GM12878 (cell line): Measurements from ENCODE around the gene SESN1. TPM values are rescaled to one million over a fixed set of nuclear protein-coding genes. Genes with fewer than 3 reads are reported as not detected.

ENCODE experiments used
- ATAC-seq: fragments of 200-7000 bp; cut with Tn5 transposase; 3 replicates; pipeline ENCODE4 v1.9.1; 2020; ENCODE audit warnings: mild to moderate bottlenecking, moderate library complexity
- BruUV-seq: library from RNA; stranded (reverse); fragments of 400-500 nt; replicated peaks from 2 replicates; lab custom pipeline; 2021; lab: Mats Ljungman, UMichigan
- CTCF ChIA-PET: fragments of 300-600 bp; sonication (Branson Sonifier 250); formaldehyde crosslinking; extraction: SDS; loops from one replicate; lab custom pipeline; 2021; ENCODE audit warnings: inconsistent platforms; lab: Yijun Ruan, JAX
- POLR2A ChIA-PET: fragments of 350-600 bp; formaldehyde crosslinking; extraction: SDS; loops from one replicate; lab custom pipeline; 2021; ENCODE audit warnings: inconsistent platforms; lab: Charles Lee
- RAD21 ChIA-PET: fragments of 300-600 bp; sonication (Branson Sonifier 250); formaldehyde crosslinking; loops from one replicate; lab custom pipeline; 2023; ENCODE audit warnings: antibody characterized with exemption; ENCODE audit not compliant: unreplicated experiment; lab: Charles Lee
- SMC1A ChIA-PET: fragments of 300-600 bp; sonication (Branson Sonifier 250); formaldehyde crosslinking; loops from one replicate; lab custom pipeline; 2023; ENCODE audit not compliant: unreplicated experiment, uncharacterized antibody; lab: Charles Lee
- DNase-seq: peaks from one replicate; pipeline ENCODE4 v3.0.0-alpha.2; 2011; ENCODE audit warnings: low read depth, low spot score
- FAIRE-seq: peaks from 3 replicates; lab custom pipeline; 2011; peaks lifted over from hg19 to GRCh38; lab: Jason Lieb, UNC
- H2AFZ ChIP-seq: 2 replicates; pipeline ENCODE4 v1.6.0; 2011; ENCODE audit warnings: low read depth, low read length, control low read depth; ENCODE audit not compliant: control insufficient read depth
- H3K27ac ChIP-seq: 2 replicates; pipeline ENCODE4 v1.5.1; 2011; ENCODE audit warnings: control low read depth; ENCODE audit not compliant: control insufficient read depth, insufficient read depth
- H3K27me3 ChIP-seq, 2 experiments: replicated peaks in 1 of 2; 2 replicates each; pipeline versions ENCODE4 v1.6.0 to v1.6.1; 2011; ENCODE audit warnings: low read length in 1 of 2; ENCODE audit not compliant: control insufficient read depth in 2 of 2, insufficient read depth in 2 of 2
- H3K36me3 ChIP-seq, 2 experiments: 2 replicates each; pipeline ENCODE4 v1.5.1; 2011; ENCODE audit warnings: low read length in 1 of 2; ENCODE audit not compliant: control insufficient read depth in 2 of 2, insufficient read depth in 2 of 2
- H3K4me1 ChIP-seq: 2 replicates; pipeline ENCODE4 v1.6.1; 2011; ENCODE audit warnings: mild to moderate bottlenecking, low read length, moderate library complexity, mixed read lengths; ENCODE audit not compliant: control insufficient read depth, insufficient read depth
- H3K4me2 ChIP-seq: 2 replicates; pipeline ENCODE4 v1.6.0; 2011; ENCODE audit warnings: control low read depth; ENCODE audit not compliant: control insufficient read depth, insufficient read depth
- H3K4me3 ChIP-seq: fragments of 200-600 bp; sonication (generic); 2 replicates; pipeline ENCODE4 v1.5.1; 2016
- H3K79me2 ChIP-seq: 2 replicates; pipeline ENCODE4 v1.6.0; 2011; ENCODE audit warnings: low read length; ENCODE audit not compliant: control insufficient read depth, insufficient read depth
- H3K9ac ChIP-seq: 2 replicates; pipeline ENCODE4 v1.8.0; 2011; ENCODE audit warnings: low read length, control low read depth, mixed read lengths; ENCODE audit not compliant: control insufficient read depth, insufficient read depth
- H3K9me3 ChIP-seq: replicated peaks from 3 replicates; pipeline ENCODE4 v1.5.1; 2011; ENCODE audit warnings: mild to moderate bottlenecking, low read length; ENCODE audit not compliant: control insufficient read depth, insufficient read depth
- H4K20me1 ChIP-seq: 2 replicates; pipeline ENCODE4 v1.6.0; 2011; ENCODE audit not compliant: control insufficient read depth, insufficient read depth
- BCL11A ChIP-seq: IDR thresholded peaks from 2 replicates; pipeline ENCODE4 v1.6.1; 2011; ENCODE audit warnings: low read depth, low read length
- JUND ChIP-seq: IDR thresholded peaks from 2 replicates; pipeline ENCODE4 v1.6.1; 2012; ENCODE audit warnings: low read depth, mild to moderate bottlenecking, low read length, improper control_type of control experiment, moderate library complexity
- NFYB ChIP-seq: IDR thresholded peaks from 2 replicates; pipeline ENCODE4 v1.6.1; 2011; ENCODE audit warnings: low read depth, mild to moderate bottlenecking, low read length, improper control_type of control experiment, moderate library complexity; ENCODE audit not compliant: insufficient read depth
- POLR2AphosphoS5 ChIP-seq: IDR thresholded peaks from 2 replicates; pipeline ENCODE4 v1.6.1; 2011; ENCODE audit warnings: mild to moderate bottlenecking, low read length, inconsistent platforms
- RAD21 ChIP-seq: IDR thresholded peaks from 2 replicates; pipeline ENCODE4 v1.6.1; 2011; ENCODE audit warnings: mild to moderate bottlenecking, low read depth, low read length, moderate library complexity; ENCODE audit not compliant: insufficient read depth
- RUNX3 ChIP-seq: IDR thresholded peaks from 2 replicates; pipeline ENCODE4 v1.6.1; 2012; ENCODE audit warnings: low read length, inconsistent platforms
- TAF1 ChIP-seq: IDR thresholded peaks from 2 replicates; pipeline ENCODE4 v1.6.1; 2011; ENCODE audit warnings: mild to moderate bottlenecking, low read depth, low read length, borderline replicate concordance
- TBL1XR1 ChIP-seq: IDR thresholded peaks from 2 replicates; pipeline ENCODE4 v1.6.1; 2012; ENCODE audit warnings: low read depth, low read length, improper control_type of control experiment
- TCF7 ChIP-seq: IDR thresholded peaks from 2 replicates; pipeline ENCODE4 v1.6.1; 2014; ENCODE audit warnings: antibody characterized with exemption, borderline replicate concordance
- USF1 ChIP-seq: IDR thresholded peaks from 2 replicates; pipeline ENCODE4 v1.6.1; 2011; ENCODE audit warnings: borderline replicate concordance, low read depth, mild to moderate bottlenecking, moderate library complexity, mixed read lengths, low read length; ENCODE audit not compliant: insufficient read depth; ENCODE audit errors: extremely low read length
- YY1 ChIP-seq: IDR thresholded peaks from 2 replicates; pipeline ENCODE4 v1.6.1; 2011; ENCODE audit warnings: low read depth, mild to moderate bottlenecking, low read length
- ZSCAN29 ChIP-seq: fragments of 450-650 bp; IDR thresholded peaks from 2 replicates; pipeline ENCODE4 v1.6.1; 2017; ENCODE audit warnings: mild to moderate bottlenecking, moderate library complexity
- WGBS: methylation state at CpG from one replicate; pipeline ENCODE4 v1.1.6; 2016; ENCODE audit warnings: low lambda C conversion rate; ENCODE audit not compliant: insufficient replicate concordance, insufficient coverage; ENCODE audit errors: missing lambda C conversion rate; 5-methylcytosine and 5-hydroxymethylcytosine counted together
- in situ Hi-C: fragments of 300-500 bp; cut with MboI; formaldehyde crosslinking; loops from 9 replicates; pipeline ENCODE4 v1.14.3; 2018; ENCODE audit warnings: mixed read lengths
- intact Hi-C: fragments of 100-400 bp; cut with micrococcal nuclease; formaldehyde crosslinking; loops from one replicate; pipeline ENCODE4 v1.14.2; 2022; ENCODE audit not compliant: unreplicated experiment
- polyA plus RNA-seq, 11 experiments: library from polyadenylated mRNA; depleted of rRNA in 4 of 11; unstranded in 6 of 11; stranded (reverse) in 5 of 11; fragments of >200 nt; fragmentation: Nextera tagmentation in 4 of 11; fragmentation: Illumina TruSeq in 1 of 11; extraction: Ambion mirVana in 4 of 11; extraction: Trizol in 1 of 11; gene quantifications; 1 replicate in 1 of 11; 2 replicates in 10 of 11; pipeline versions ENCODE4 v1.2.1 to v1.2.3, GENCODE V29; 2011 to 2016; ENCODE audit warnings: inconsistent platforms in 2 of 11, missing spikeins in 2 of 11, low read depth in 1 of 11
- total RNA-seq, 4 experiments: library from RNA; depleted of rRNA in 3 of 4; stranded (reverse); fragments of >200 nt in 3 of 4; fragmentation: Illumina TruSeq in 1 of 4; extraction: Trizol in 1 of 4; gene quantifications; 2 replicates each; pipeline versions ENCODE4 v1.2.1 to v1.2.3, GENCODE V29; 2013 to 2021

SESN1 gene
- total and polyA plus RNA-seq, 10 of the 15 experiments (the other 5 are each of a cell fraction or from before 2014, with no cell fraction given), result 1.3 to 13.0 (median 3.3) TPM

GRCh38 chr6:108951351-108951953, 143.2 kb downstream of the SESN1 start (continued):
- no peak for TF ChIP-seq USF1
- no peak for TF ChIP-seq RAD21
- no peak for TF ChIP-seq TCF7
- TF ChIP-seq POLR2AphosphoS5, result no peak
- TF ChIP-seq, all 136 proteins: peak for 0

GRCh38 chr6:108948181-108948661, 146.4 kb downstream of the SESN1 start:
- no peak for ATAC-seq

More at GRCh38 chr6:108948181-108948661, 146.4 kb downstream of the SESN1 start:
- FAIRE-seq (no peak), DNase-seq (no peak)
- no peak for TF ChIP-seq NFYB
- no peak for TF ChIP-seq TBL1XR1
- TF ChIP-seq RUNX3, result no peak
- TF ChIP-seq TAF1, result no peak
- TF ChIP-seq JUND, result no peak
- no peak for TF ChIP-seq BCL11A
- no peak for TF ChIP-seq ZSCAN29
- TF ChIP-seq YY1, result no peak
- WGBS, result 36% methylated on average over 7 of the region's 7 CpGs
- Histone ChIP-seq H3K36me3 (no peaks in the 10 kb centered on the region), H3K27ac (no peak overlapping the region), H2AFZ (no peak overlapping the region), H3K4me3 (no peak overlapping the region), H3K27me3 (peaks cover 2 to 21% of the 10 kb centered on the region in 2 experiments; a peak in 3 of 4 replicates), H3K4me2 (no peak overlapping the region), H3K4me1 (no peaks in the 10 kb centered on the region), H3K9ac (no peak overlapping the region), H3K9me3 (no peaks in the 10 kb centered on the region), H4K20me1 (no peaks in the 10 kb centered on the region), H3K79me2 (no peaks in the 10 kb centered on the region)
- no TSS peak for BruUV-seq
- intact Hi-C loops (no loop called here), in situ Hi-C loops (no loop called here)
- ChIA-PET CTCF (no interaction called here), POLR2A (no interaction called here), SMC1A (no interaction called here), RAD21 (no interaction called here)
